Measurements from ENCODE around the gene EFNB1. TPM values are rescaled to one million over a fixed set of nuclear protein-coding genes. Genes with fewer than 3 reads are reported as not detected.
A peak's percentile ranks its signal among the peaks of the same experiment; 100 is the strongest.

Gene EFNB1
- total RNA-seq, 1 experiment from 2014 or later: 78.1 TPM

GRCh38 chrX:68824565-68825125 lies 4.2 kb upstream of the EFNB1 start:
- TF ChIP-seq EZH2 (IDR thresholded peaks at IDR 0.05; ENCODE audit: borderline replicate concordance, low read depth, low read length, poor library complexity, severe bottlenecking) (no peak), CTCF (conservative IDR thresholded peaks at IDR 0.05; ENCODE audit: low read depth, low read length) (no peak)
- Histone ChIP-seq H3K27ac (ENCODE audit: low read depth, low read length, poor library complexity, severe bottlenecking) (no peak overlapping the region), H3K4me3 (ENCODE audit: low read depth, low read length, poor library complexity, severe bottlenecking) (no peak overlapping the region), H3K27me3 (replicated peaks; ENCODE audit: insufficient read depth, low read depth, low read length, poor library complexity) (no peaks in the 10 kb centered on the region), H3K36me3 (ENCODE audit: insufficient read depth, low read length, poor library complexity, severe bottlenecking) (no peaks in the 10 kb centered on the region), H3K4me1 (ENCODE audit: insufficient read depth, low read length, poor library complexity, severe bottlenecking) (peaks cover 7% of the 10 kb centered on the region), H3K9me3 (ENCODE audit: low read depth, low read length, poor library complexity, severe bottlenecking) (no peaks in the 10 kb centered on the region)
- BruUV-seq (replicated peaks): no TSS peak
- ChIA-PET CTCF (no interaction called here), POLR2A (ENCODE audit: low non-redundant PET) (no interaction called here)
- DNase-seq (ENCODE audit: low spot score): no peak
- intact Hi-C loops (cut with micrococcal nuclease; ENCODE audit: unreplicated experiment): no loop called here

GRCh38 chrX:68826113-68826980 lies 2.5 kb upstream of the EFNB1 start:
- ChIA-PET POLR2A (ENCODE audit: low non-redundant PET) (no interaction called here), CTCF (interaction anchor here (0.8 to 3.3 kb wide), 3 partner anchors 396 to 560 kb away, joined by 3 to 47 read pairs (median 28); no protein-coding TSS in a partner anchor)

GRCh38 chrX:68827256-68827655 lies 1.6 kb upstream of the EFNB1 start:
- Histone ChIP-seq H3K27me3 (replicated peaks; ENCODE audit: insufficient read depth, low read depth, low read length, poor library complexity) (no peaks in the 10 kb centered on the region), H3K27ac (ENCODE audit: low read depth, low read length, poor library complexity, severe bottlenecking) (no peak overlapping the region), H3K9me3 (ENCODE audit: low read depth, low read length, poor library complexity, severe bottlenecking) (no peaks in the 10 kb centered on the region), H3K4me1 (ENCODE audit: insufficient read depth, low read length, poor library complexity, severe bottlenecking) (peaks cover 7% of the 10 kb centered on the region), H3K36me3 (ENCODE audit: insufficient read depth, low read length, poor library complexity, severe bottlenecking) (peaks cover 7% of the 10 kb centered on the region), H3K4me3 (ENCODE audit: low read depth, low read length, poor library complexity, severe bottlenecking) (peak overlapping the region; percentile 82)
- DNase-seq (ENCODE audit: low spot score): no peak
- BruUV-seq (replicated peaks): no TSS peak
- CTCF ChIA-PET: interaction anchor here (0.5 to 3.3 kb wide), 10 partner anchors 94 to 560 kb away, joined by 3 to 47 read pairs (median 8); partner anchors contain the start of gene PJA1
- POLR2A ChIA-PET (ENCODE audit: low non-redundant PET): no interaction called here
- intact Hi-C loops (cut with micrococcal nuclease; ENCODE audit: unreplicated experiment): loop anchor here (1.0 kb wide), 1 partner anchor 395 kb away; no protein-coding TSS in a partner anchor
- no peak for TF ChIP-seq CTCF (conservative IDR thresholded peaks at IDR 0.05; ENCODE audit: low read depth, low read length)
- TF ChIP-seq EZH2 (IDR thresholded peaks at IDR 0.05; ENCODE audit: borderline replicate concordance, low read depth, low read length, poor library complexity, severe bottlenecking): no peak

More at GRCh38 chrX:68826113-68826980, 2.5 kb upstream of the EFNB1 start:
- TF ChIP-seq CTCF (conservative IDR thresholded peaks at IDR 0.05; ENCODE audit: low read depth, low read length) (no peak), EZH2 (IDR thresholded peaks at IDR 0.05; ENCODE audit: borderline replicate concordance, low read depth, low read length, poor library complexity, severe bottlenecking) (no peak)
- H3K27ac ChIP-seq (ENCODE audit: low read depth, low read length, poor library complexity, severe bottlenecking): peak overlapping the region; percentile 37
- no peak for DNase-seq (ENCODE audit: low spot score)
- H3K4me3 ChIP-seq (ENCODE audit: low read depth, low read length, poor library complexity, severe bottlenecking): no peak overlapping the region
- H3K9me3 ChIP-seq (ENCODE audit: low read depth, low read length, poor library complexity, severe bottlenecking): no peaks in the 10 kb centered on the region
- H3K4me1 ChIP-seq (ENCODE audit: insufficient read depth, low read length, poor library complexity, severe bottlenecking): peaks cover 7% of the 10 kb centered on the region
- no peaks in the 10 kb centered on the region for H3K27me3 ChIP-seq (replicated peaks; ENCODE audit: insufficient read depth, low read depth, low read length, poor library complexity)
- intact Hi-C loops (cut with micrococcal nuclease; ENCODE audit: unreplicated experiment): no loop called here
- peaks cover 3% of the 10 kb centered on the region for H3K36me3 ChIP-seq (ENCODE audit: insufficient read depth, low read length, poor library complexity, severe bottlenecking)
- no TSS peak for BruUV-seq (replicated peaks)

All from A673 (cell line).